Neuronal stem cell (in vitro differentiated cells): ENCODE measurements around the gene BBS9.

ENCODE experiments used
- DNase-seq: peaks from one replicate; pipeline ENCODE4 v3.0.0-alpha.2; 2013; ENCODE audit warnings: low spot score
- H2AFZ ChIP-seq: one replicate; pipeline ENCODE4 v1.6.1; 2013; ENCODE audit warnings: mild to moderate bottlenecking, low read length, inconsistent platforms
- H2AK5ac ChIP-seq: 2 replicates; pipeline ENCODE4 v1.6.1; 2013; ENCODE audit warnings: low read depth, mild to moderate bottlenecking, inconsistent platforms, low read length, moderate library complexity, mixed read lengths
- H2BK120ac ChIP-seq: 2 replicates; pipeline ENCODE4 v1.6.1; 2013; ENCODE audit warnings: low read depth, mild to moderate bottlenecking, inconsistent platforms, low read length, moderate library complexity, mixed read lengths
- H2BK12ac ChIP-seq: one replicate; pipeline ENCODE4 v1.6.1; 2013; ENCODE audit warnings: low read length, inconsistent platforms
- H2BK15ac ChIP-seq: 2 replicates; pipeline ENCODE4 v1.6.1; 2013; ENCODE audit warnings: mild to moderate bottlenecking, low read length, inconsistent platforms, mixed read lengths
- H2BK5ac ChIP-seq: one replicate; pipeline ENCODE4 v1.6.1; 2013; ENCODE audit warnings: inconsistent platforms, mild to moderate bottlenecking, low read length, moderate library complexity
- H3K14ac ChIP-seq: one replicate; pipeline ENCODE4 v1.6.1; 2013; ENCODE audit warnings: low read length, inconsistent platforms
- H3K18ac ChIP-seq: 2 replicates; pipeline ENCODE4 v1.6.1; 2013; ENCODE audit warnings: low read length, inconsistent platforms
- H3K23ac ChIP-seq: 2 replicates; pipeline ENCODE4 v1.6.1; 2013; ENCODE audit warnings: low read depth, mild to moderate bottlenecking, mixed read lengths, low read length, inconsistent platforms; ENCODE audit not compliant: poor library complexity
- H3K27ac ChIP-seq: replicated peaks from 3 replicates; pipeline ENCODE4 v1.5.1; 2013; ENCODE audit warnings: low read length, inconsistent platforms
- H3K27me3 ChIP-seq, 3 experiments: 2 replicates each; pipeline ENCODE4 v1.6.1; 2013; ENCODE audit warnings: low read length in 3 of 3, mild to moderate bottlenecking in 2 of 3, inconsistent platforms in 1 of 3, low read depth in 1 of 3, mixed read lengths in 1 of 3, moderate library complexity in 1 of 3; ENCODE audit not compliant: control insufficient read depth in 3 of 3, insufficient read depth in 3 of 3
- H3K36me3 ChIP-seq, 2 donors: replicated peaks in 1 of 2; 2 replicates each; pipeline ENCODE4 v1.6.1; 2013; ENCODE audit warnings: low read length in 2 of 2; ENCODE audit not compliant: control insufficient read depth in 2 of 2, insufficient read depth in 2 of 2
- H3K4ac ChIP-seq: 2 replicates; pipeline ENCODE4 v1.6.1; 2013; ENCODE audit warnings: inconsistent platforms, mild to moderate bottlenecking, low read length, moderate library complexity
- H3K4me1 ChIP-seq, 2 donors: 1 replicate in 1 of 2; 2 replicates in 1 of 2; pipeline ENCODE4 v1.6.1; 2013; ENCODE audit warnings: low read length in 2 of 2, low read depth in 1 of 2; ENCODE audit not compliant: control insufficient read depth in 2 of 2, insufficient read depth in 1 of 2
- H3K4me2 ChIP-seq: one replicate; pipeline ENCODE4 v1.6.1; 2013; ENCODE audit warnings: mild to moderate bottlenecking, low read length, inconsistent platforms; ENCODE audit not compliant: insufficient read depth, poor library complexity, severe bottlenecking
- H3K4me3 ChIP-seq, 2 donors: 2 replicates each; pipeline ENCODE4 v1.5.1; 2013; ENCODE audit warnings: low read length in 2 of 2, mild to moderate bottlenecking in 2 of 2, inconsistent platforms in 1 of 2, moderate library complexity in 1 of 2
- H3K79me1 ChIP-seq: one replicate; pipeline ENCODE4 v1.6.1; 2013; ENCODE audit warnings: low read depth, mild to moderate bottlenecking, inconsistent platforms, low read length, moderate library complexity
- H3K9ac ChIP-seq: one replicate; pipeline ENCODE4 v1.6.1; 2013; ENCODE audit warnings: mild to moderate bottlenecking, low read depth, low read length, inconsistent platforms; ENCODE audit not compliant: poor library complexity
- H3K9me3 ChIP-seq, 2 donors: replicated peaks in 1 of 2; 2 replicates each; pipeline versions ENCODE3 to v1.6.1; 2013; ENCODE audit warnings: low read length in 2 of 2, mild to moderate bottlenecking in 2 of 2, inconsistent platforms in 1 of 2, low read depth in 1 of 2, mixed read lengths in 1 of 2, moderate library complexity in 1 of 2; ENCODE audit not compliant: control insufficient read depth in 2 of 2, insufficient read depth in 1 of 2
- H4K8ac ChIP-seq: one replicate; pipeline ENCODE4 v1.6.1; 2013; ENCODE audit warnings: low read depth, mild to moderate bottlenecking, inconsistent platforms, low read length, moderate library complexity
- H4K91ac ChIP-seq: one replicate; pipeline ENCODE4 v1.6.1; 2013; ENCODE audit warnings: low read length, low read depth, mild to moderate bottlenecking, inconsistent platforms; ENCODE audit not compliant: poor library complexity
- WGBS, 2 donors: extraction: QIAGEN DNeasy Blood & Tissue Kit; methylation state at CpG; one replicate each; pipeline ENCODE4 v1.1.7; 2013; ENCODE audit warnings: missing lambda C conversion rate in 2 of 2, mixed read lengths in 1 of 2; ENCODE audit not compliant: insufficient read length in 2 of 2, insufficient replicate concordance in 1 of 2; ENCODE audit errors: extremely low coverage in 2 of 2; 5-methylcytosine and 5-hydroxymethylcytosine counted together

The BBS9 gene

GRCh38 chr7:33431543-33431942 lies 302.2 kb downstream of the BBS9 start:
- H3K18ac ChIP-seq: no peak overlapping the region
- no peak overlapping the region for H3K4me2 ChIP-seq
- H4K91ac ChIP-seq: no peak overlapping the region
- no peak overlapping the region for H3K4ac ChIP-seq
- no peak overlapping the region for H2BK15ac ChIP-seq
- H3K4me3 ChIP-seq: no peak overlapping the region
- no peak overlapping the region for H3K9ac ChIP-seq
- no peak overlapping the region for H2BK12ac ChIP-seq
- WGBS, 2 donors: no CpG with 5 or more reads among the region's 2 CpGs
- H3K79me1 ChIP-seq: no peaks in the 10 kb centered on the region
- H3K27me3 ChIP-seq: no peaks in the 10 kb centered on the region
- DNase-seq: no peak
- H2AK5ac ChIP-seq: no peak overlapping the region
- H3K9me3 ChIP-seq: no peaks in the 10 kb centered on the region
- H4K8ac ChIP-seq: no peak overlapping the region
- no peak overlapping the region for H3K27ac ChIP-seq
- H2AFZ ChIP-seq: no peak overlapping the region
- H2BK120ac ChIP-seq: no peak overlapping the region
- H3K14ac ChIP-seq: no peak overlapping the region
- H2BK5ac ChIP-seq: no peak overlapping the region
- no peaks in the 10 kb centered on the region for H3K36me3 ChIP-seq
- H3K23ac ChIP-seq: no peak overlapping the region
- no peaks in the 10 kb centered on the region for H3K4me1 ChIP-seq

- Histone ChIP-seq H3K36me3 (no peaks in the 10 kb centered on the region), H4K91ac (no peak overlapping the region), H3K4me3 (no peak overlapping the region), H3K4ac (no peak overlapping the region), H2AK5ac (no peak overlapping the region), H3K18ac (no peak overlapping the region), H3K9ac (no peak overlapping the region), H3K27ac (no peak overlapping the region), H3K79me1 (no peaks in the 10 kb centered on the region), H3K9me3 (no peaks in the 10 kb centered on the region), H3K23ac (no peak overlapping the region), H3K4me1 (no peaks in the 10 kb centered on the region), H3K4me2 (no peak overlapping the region), H4K8ac (no peak overlapping the region), H2BK15ac (no peak overlapping the region), H3K27me3 (no peaks in the 10 kb centered on the region), H3K14ac (no peak overlapping the region), H2BK5ac (no peak overlapping the region), H2BK12ac (no peak overlapping the region), H2AFZ (no peak overlapping the region), H2BK120ac (no peak overlapping the region)
- WGBS, 2 donors: no CpG with 5 or more reads among the region's 1 CpG
- no peak for DNase-seq
Measured at GRCh38 chr7:33432821-33433220, 303.5 kb downstream of the BBS9 start.

- Histone ChIP-seq H3K9me3 (no peaks in the 10 kb centered on the region), H3K4me2 (no peak overlapping the region), H3K4me3 (no peak overlapping the region), H3K18ac (no peak overlapping the region), H3K14ac (no peak overlapping the region), H2AK5ac (no peak overlapping the region), H3K23ac (no peak overlapping the region), H2BK12ac (no peak overlapping the region), H3K9ac (no peak overlapping the region), H4K91ac (no peak overlapping the region), H2BK5ac (no peak overlapping the region), H3K27me3 (no peaks in the 10 kb centered on the region), H3K4ac (no peak overlapping the region), H3K79me1 (no peaks in the 10 kb centered on the region), H3K4me1 (no peaks in the 10 kb centered on the region), H4K8ac (no peak overlapping the region), H2BK15ac (no peak overlapping the region), H2AFZ (no peak overlapping the region), H3K36me3 (no peaks in the 10 kb centered on the region), H3K27ac (no peak overlapping the region), H2BK120ac (no peak overlapping the region)
- DNase-seq: no peak
- no CpG with 5 or more reads among the region's 2 CpGs for WGBS, 2 donors
Measured at GRCh38 chr7:33433357-33433756, 304.0 kb downstream of the BBS9 start.

GRCh38 chr7:33444511-33444910 lies 315.1 kb downstream of the BBS9 start:
- no peak overlapping the region for H3K18ac ChIP-seq
- no peak overlapping the region for H2BK120ac ChIP-seq
- H4K8ac ChIP-seq: no peak overlapping the region
- H3K4ac ChIP-seq: no peak overlapping the region
- no peaks in the 10 kb centered on the region for H3K79me1 ChIP-seq
- H3K23ac ChIP-seq: no peak overlapping the region
- H2AK5ac ChIP-seq: no peak overlapping the region
- no peak overlapping the region for H3K9ac ChIP-seq
- no peak overlapping the region for H3K14ac ChIP-seq
- H4K91ac ChIP-seq: no peak overlapping the region
- H2BK15ac ChIP-seq: no peak overlapping the region
- no peak overlapping the region for H3K27ac ChIP-seq
- no peak overlapping the region for H2AFZ ChIP-seq
- H2BK12ac ChIP-seq: no peak overlapping the region
- no peak for DNase-seq
- H3K4me2 ChIP-seq: no peak overlapping the region
- no peaks in the 10 kb centered on the region for H3K9me3 ChIP-seq
- H3K4me3 ChIP-seq: no peak overlapping the region
- WGBS, 2 donors: no CpG with 5 or more reads among the region's 4 CpGs
- no peaks in the 10 kb centered on the region for H3K36me3 ChIP-seq
- H3K27me3 ChIP-seq: no peaks in the 10 kb centered on the region
- H2BK5ac ChIP-seq: no peak overlapping the region
- peaks cover 2% of the 10 kb centered on the region in 2 donors for H3K4me1 ChIP-seq
